22Rv1 (cell line): ENCODE measurements around the gene WDFY1.

Experiments used
- CTCF ChIP-seq: fragments of 450-650 bp; IDR thresholded peaks from 2 replicates; pipeline ENCODE4 v1.5.1; 2017; ENCODE audit warnings: mild to moderate bottlenecking
- ZFX ChIP-seq: fragments of 450-650 bp; IDR thresholded peaks from 2 replicates; pipeline ENCODE4 v1.6.1; 2017; ENCODE audit warnings: antibody characterized with exemption, borderline replicate concordance

GRCh38 chr2:223856584-223856983, 88.6 kb downstream of the WDFY1 start:
- TF ChIP-seq CTCF: no peak
- no peak for TF ChIP-seq ZFX
